HepG2 (cell line): Measurements from ENCODE around the gene PXMP4. TPM values are rescaled to one million over a fixed set of nuclear protein-coding genes. Genes with fewer than 3 reads are reported as not detected.

Source experiments
- ATAC-seq: fragments of 200-7000 bp; cut with Tn5 transposase; 3 replicates; pipeline ENCODE4 v1.9.1; 2020; ENCODE audit warnings: mild to moderate bottlenecking, moderate library complexity
- Bru-seq: library from RNA; stranded (reverse); fragments of 400-500 nt; gene quantifications from one replicate; lab custom pipeline; 2021; lab: Mats Ljungman, UMichigan
- BruChase-seq, 2 experiments: library from RNA; stranded (reverse); fragments of 400-500 nt; gene quantifications; one replicate each; lab custom pipeline; 2021; lab: Mats Ljungman, UMichigan
- BruUV-seq: library from RNA; stranded (reverse); fragments of 400-500 nt; replicated peaks from 2 replicates; lab custom pipeline; 2021; lab: Mats Ljungman, UMichigan
- CTCF ChIA-PET: fragments of 300-600 bp; formaldehyde crosslinking; extraction: SDS; loops from one replicate; lab custom pipeline; 2021; ENCODE audit warnings: low total read pairs, inconsistent platforms, low intra/inter-chr PET ratio; lab: Yijun Ruan, JAX
- POLR2A ChIA-PET: fragments of 350-600 bp; sonication (Branson Sonifier 250); formaldehyde crosslinking; loops from one replicate; lab custom pipeline; 2020; ENCODE audit warnings: antibody characterized with exemption, inconsistent platforms; lab: Yijun Ruan, JAX
- DNase-seq: peaks from one replicate; pipeline ENCODE4 v3.0.0-alpha.2; 2015; ENCODE audit warnings: low spot score
- FAIRE-seq: peaks from 3 replicates; lab custom pipeline; 2011; peaks lifted over from hg19 to GRCh38; lab: Jason Lieb, UNC
- H2AFZ ChIP-seq: one replicate; pipeline ENCODE4 v1.6.1; 2011; ENCODE audit warnings: low read length, inconsistent platforms
- H3K27ac ChIP-seq: fragments of 300-600 bp; 3 replicates; pipeline ENCODE4 v1.8.0; 2011; ENCODE audit warnings: mixed run types, mild to moderate bottlenecking, mixed read lengths, low read length, inconsistent platforms; ENCODE audit not compliant: insufficient read depth; ENCODE audit errors: extremely low read length
- H3K27me3 ChIP-seq, 2 experiments: fragments of 200-600 bp in 1 of 2; 2 replicates in 1 of 2; 3 replicates in 1 of 2; pipeline versions ENCODE4 v1.6.0 to v1.8.0; 2011; ENCODE audit warnings: low read length in 2 of 2, mild to moderate bottlenecking in 2 of 2, moderate library complexity in 2 of 2, inconsistent platforms in 1 of 2; ENCODE audit not compliant: insufficient read depth in 2 of 2, control insufficient read depth in 1 of 2
- H3K36me3 ChIP-seq, 2 experiments: fragments of 200-600 bp in 1 of 2; replicated peaks in 1 of 2; 2 replicates in 1 of 2; 3 replicates in 1 of 2; pipeline versions ENCODE4 v1.5.1 to v1.8.0; 2011; ENCODE audit warnings: low read length in 2 of 2, inconsistent platforms in 1 of 2; ENCODE audit not compliant: insufficient read depth in 2 of 2, control insufficient read depth in 1 of 2
- H3K4me1 ChIP-seq: 2 replicates; pipeline ENCODE4 v1.5.1; 2012; ENCODE audit warnings: low read length, inconsistent platforms; ENCODE audit not compliant: insufficient read depth
- H3K4me2 ChIP-seq: 2 replicates; pipeline ENCODE4 v1.6.0; 2011; ENCODE audit warnings: low read depth, low read length, inconsistent platforms
- H3K4me3 ChIP-seq, 3 experiments: fragments of 200-600 bp in 1 of 3; sonication (generic), shearing (Covaris generic) in 1 of 3; replicated peaks in 1 of 3; 2 replicates each; pipeline ENCODE4 v1.5.1; 2011 to 2016; ENCODE audit warnings: low read length in 3 of 3, inconsistent platforms in 2 of 3, low read depth in 2 of 3, mild to moderate bottlenecking in 2 of 3, control low read depth in 1 of 3, mixed read lengths in 1 of 3; ENCODE audit not compliant: insufficient read depth in 1 of 3
- H3K79me2 ChIP-seq: one replicate; pipeline ENCODE4 v1.6.1; 2011; ENCODE audit warnings: low read length, inconsistent platforms; ENCODE audit not compliant: insufficient read depth
- H3K9ac ChIP-seq: 2 replicates; pipeline ENCODE4 v1.6.0; 2011; ENCODE audit warnings: mild to moderate bottlenecking, low read depth, low read length, inconsistent platforms; ENCODE audit not compliant: insufficient read depth
- H3K9me3 ChIP-seq: 2 replicates; pipeline ENCODE4 v1.5.1; 2012; ENCODE audit warnings: mild to moderate bottlenecking, low read length
- H4K20me1 ChIP-seq: 2 replicates; pipeline ENCODE4 v1.6.0; 2011; ENCODE audit warnings: inconsistent platforms, mild to moderate bottlenecking, low read length, moderate library complexity; ENCODE audit not compliant: insufficient read depth
- CREB1 ChIP-seq, 2 experiments: fragments of 450-650 bp in 1 of 2; IDR thresholded peaks; 2 replicates each; pipeline ENCODE4 v1.6.1; 2016 to 2017; ENCODE audit warnings: control low read depth in 1 of 2, mild to moderate bottlenecking in 1 of 2, missing compliant biosample characterization in 1 of 2, missing genetic modification characterization in 1 of 2
- GTF2F1 ChIP-seq: fragments of 150-350 bp; IDR thresholded peaks from 2 replicates; pipeline ENCODE4 v1.6.1; 2014; ENCODE audit warnings: low read length
- GZF1 ChIP-seq: sonication (generic); formaldehyde crosslinking; IDR thresholded peaks from 2 replicates; pipeline ENCODE4 v1.5.1; 2020; ENCODE audit warnings: mild to moderate bottlenecking, missing genetic modification reagents
- HDAC1 ChIP-seq: sonication (generic); formaldehyde crosslinking; IDR thresholded peaks from 2 replicates; pipeline ENCODE4 v1.5.1; 2020; ENCODE audit warnings: mild to moderate bottlenecking, missing genetic modification reagents
- HNRNPLL ChIP-seq: fragments of 200-400 bp; formaldehyde crosslinking; IDR thresholded peaks from 2 replicates; pipeline ENCODE4 v1.6.1; 2017; ENCODE audit warnings: mild to moderate bottlenecking, low read depth, low read length; ENCODE audit not compliant: poor library complexity, severe bottlenecking
- MED13 ChIP-seq: sonication (generic); formaldehyde crosslinking; IDR thresholded peaks from 2 replicates; pipeline ENCODE4 v1.5.0; 2020; ENCODE audit warnings: missing genetic modification reagents
- MEIS1 ChIP-seq: sonication (generic); formaldehyde crosslinking; IDR thresholded peaks from 2 replicates; pipeline ENCODE4 v1.9.0; 2021; ENCODE audit warnings: mild to moderate bottlenecking, missing genetic modification reagents, moderate library complexity, borderline replicate concordance
- NCOA1 ChIP-seq: sonication (generic); formaldehyde crosslinking; IDR thresholded peaks from 2 replicates; pipeline ENCODE4 v1.9.0; 2021; ENCODE audit warnings: missing genetic modification reagents
- NR1H2 ChIP-seq: sonication (generic); formaldehyde crosslinking; IDR thresholded peaks from 2 replicates; pipeline ENCODE4 v1.8.1; 2022; ENCODE audit warnings: low read depth, missing genetic modification reagents, borderline replicate concordance
- SP140L ChIP-seq: sonication (generic); formaldehyde crosslinking; IDR thresholded peaks from 2 replicates; pipeline ENCODE4 v1.4.0; 2020; ENCODE audit warnings: missing genetic modification reagents, borderline replicate concordance
- SP2 ChIP-seq: sonication (generic); formaldehyde crosslinking; IDR thresholded peaks from 2 replicates; pipeline ENCODE4 v1.5.1; 2020; ENCODE audit warnings: mild to moderate bottlenecking, missing genetic modification reagents
- SP5 ChIP-seq: IDR thresholded peaks from 2 replicates; pipeline ENCODE4 v1.6.1; 2016; ENCODE audit warnings: low read depth, borderline replicate concordance
- TEAD3 ChIP-seq: optimal IDR thresholded peaks from 2 replicates; pipeline ENCODE3; 2016; ENCODE audit warnings: borderline replicate concordance
- TOPORS ChIP-seq: sonication (generic); formaldehyde crosslinking; IDR thresholded peaks from 2 replicates; pipeline ENCODE4 v1.8.0; 2023; ENCODE audit warnings: mild to moderate bottlenecking, missing genetic modification reagents
- ZNF30 ChIP-seq: sonication (generic); formaldehyde crosslinking; IDR thresholded peaks from 2 replicates; pipeline ENCODE4 v1.5.0; 2020; ENCODE audit warnings: mild to moderate bottlenecking, missing genetic modification reagents
- ZNF414 ChIP-seq: sonication (generic); formaldehyde crosslinking; IDR thresholded peaks from 2 replicates; pipeline ENCODE4 v1.5.0; 2020; ENCODE audit warnings: missing genetic modification reagents
- ZNF558 ChIP-seq: sonication (generic); formaldehyde crosslinking; IDR thresholded peaks from 2 replicates; pipeline ENCODE4 v1.9.0; 2022; ENCODE audit warnings: mild to moderate bottlenecking, missing genetic modification reagents, borderline replicate concordance
- ZNF788 ChIP-seq: sonication (generic); formaldehyde crosslinking; IDR thresholded peaks from 2 replicates; pipeline ENCODE4 v1.5.0; 2020; ENCODE audit warnings: mild to moderate bottlenecking, missing genetic modification reagents, borderline replicate concordance
- ZSCAN12 ChIP-seq: sonication (generic); formaldehyde crosslinking; IDR thresholded peaks from 2 replicates; pipeline ENCODE4 v1.9.0; 2021; ENCODE audit warnings: mild to moderate bottlenecking, missing genetic modification reagents
- ZSCAN31 ChIP-seq: sonication (generic); formaldehyde crosslinking; IDR thresholded peaks from 2 replicates; pipeline ENCODE4 v1.5.0; 2020; ENCODE audit warnings: low read depth, mild to moderate bottlenecking, missing genetic modification reagents
- WGBS: methylation state at CpG from one replicate; pipeline ENCODE4 v1.1.6; 2017; ENCODE audit warnings: low lambda C conversion rate; 5-methylcytosine and 5-hydroxymethylcytosine counted together
- in situ Hi-C: cut with HindIII; loops from 2 replicates; pipeline ENCODE4 v1.10.0; 2017; ENCODE audit warnings: low pct_unique_long_range_greater_than_20kb; ENCODE audit not compliant: extremely low pct_ligation_motif_present
- intact Hi-C: fragments of 100-400 bp; cut with micrococcal nuclease; formaldehyde crosslinking; loops from one replicate; pipeline ENCODE4 v1.10.0; 2022; ENCODE audit not compliant: unreplicated experiment
- long read RNA-seq, 2 experiments: library from RNA in 1 of 2; library from polyadenylated mRNA in 1 of 2; stranded (forward) in 1 of 2; unstranded in 1 of 2; transcript quantifications; one replicate each; pipeline ENCODE4 v2.0.0, GENCODE V29; 2019 to 2022
- polyA minus RNA-seq, 3 experiments: library from RNA; depleted of rRNA, polyadenylated mRNA; stranded (reverse); fragments of >200 nt; gene quantifications; 2 replicates each; pipeline ENCODE4 v1.2.3, GENCODE V29; 2011; ENCODE audit warnings: low replicate concordance in 1 of 3
- polyA plus RNA-seq, 8 experiments: library from polyadenylated mRNA; depleted of rRNA in 3 of 8; stranded (reverse) in 7 of 8; unstranded in 1 of 8; fragments of >200 nt; fragmentation: Illumina TruSeq in 4 of 8; extraction: Trizol in 4 of 8; gene quantifications; 2 replicates each; pipeline versions ENCODE4 v1.2.1 to v1.2.3, GENCODE V29; 2011 to 2016; ENCODE audit warnings: low read depth in 4 of 8, missing spikeins in 1 of 8, mixed read lengths in 1 of 8; ENCODE audit not compliant: insufficient read depth in 1 of 8
- total RNA-seq, 5 experiments: library from RNA; depleted of rRNA; stranded (reverse); fragments of >200 nt; fragmentation: Illumina TruSeq; extraction: Trizol; gene quantifications; 2 replicates each; pipeline ENCODE4 v1.2.3, GENCODE V29; 2016; ENCODE audit warnings: low read depth in 1 of 5

Gene PXMP4
- not detected in 2 replicates for total RNA-seq (2016; rRNA removed; fragmentation: Illumina TruSeq; extraction: Trizol)
- not detected in 2 replicates for total RNA-seq (2016; cell fraction: cytosol; rRNA removed; fragmentation: Illumina TruSeq; extraction: Trizol; ENCODE audit: low read depth)
- not detected in 2 replicates for total RNA-seq (2016; cell fraction: insoluble cytoplasmic fraction; rRNA removed; fragmentation: Illumina TruSeq; extraction: Trizol)
- total RNA-seq (2016; cell fraction: membrane; rRNA removed; fragmentation: Illumina TruSeq; extraction: Trizol), result not detected in 2 replicates
- total RNA-seq (2016; cell fraction: nucleus; rRNA removed; fragmentation: Illumina TruSeq; extraction: Trizol), result not detected in 2 replicates
- polyA plus RNA-seq (2011; rRNA removed), result not detected in 2 replicates
- polyA plus RNA-seq (2011; cell fraction: cytosol; rRNA removed), result 0.01 TPM in 1 of 2 replicates, not detected in the other
- not detected in 2 replicates for polyA plus RNA-seq (2011; cell fraction: nucleus; rRNA removed)
- 0.07 TPM in 1 of 2 replicates, not detected in the other for polyA plus RNA-seq (2012)
- not detected in 2 replicates for polyA plus RNA-seq (2016; cell fraction: cytosol; fragmentation: Illumina TruSeq; extraction: Trizol; ENCODE audit: low read depth)
- not detected in 2 replicates for polyA plus RNA-seq (2016; cell fraction: insoluble cytoplasmic fraction; fragmentation: Illumina TruSeq; extraction: Trizol; ENCODE audit: low read depth)
- not detected in 2 replicates for polyA plus RNA-seq (2016; cell fraction: membrane; fragmentation: Illumina TruSeq; extraction: Trizol; ENCODE audit: low read depth)
- not detected in 2 replicates for polyA plus RNA-seq (2016; cell fraction: nucleus; fragmentation: Illumina TruSeq; extraction: Trizol; ENCODE audit: insufficient read depth, low read depth)
- polyA minus RNA-seq (2011; rRNA and poly(A)+ RNA removed; ENCODE audit: low replicate concordance), result 0.20 and 11.4 TPM in 2 replicates
- polyA minus RNA-seq (2011; cell fraction: cytosol; rRNA and poly(A)+ RNA removed), result not detected in 2 replicates
- polyA minus RNA-seq (2011; cell fraction: nucleus; rRNA and poly(A)+ RNA removed), result not detected in 2 replicates
- percentile 11 among the genes with signal in this experiment for Bru-seq, nascent RNA
- BruChase-seq, experiment 1, labeled RNA remaining after a 6-hour chase, result percentile 10 among the genes with signal in this experiment
- BruChase-seq, experiment 2, labeled RNA remaining after a 2-hour chase, result percentile 10 among the genes with signal in this experiment
- long read RNA-seq, experiment 1, result 0 reads
- long read RNA-seq, experiment 2, result 0 reads

DNA sequence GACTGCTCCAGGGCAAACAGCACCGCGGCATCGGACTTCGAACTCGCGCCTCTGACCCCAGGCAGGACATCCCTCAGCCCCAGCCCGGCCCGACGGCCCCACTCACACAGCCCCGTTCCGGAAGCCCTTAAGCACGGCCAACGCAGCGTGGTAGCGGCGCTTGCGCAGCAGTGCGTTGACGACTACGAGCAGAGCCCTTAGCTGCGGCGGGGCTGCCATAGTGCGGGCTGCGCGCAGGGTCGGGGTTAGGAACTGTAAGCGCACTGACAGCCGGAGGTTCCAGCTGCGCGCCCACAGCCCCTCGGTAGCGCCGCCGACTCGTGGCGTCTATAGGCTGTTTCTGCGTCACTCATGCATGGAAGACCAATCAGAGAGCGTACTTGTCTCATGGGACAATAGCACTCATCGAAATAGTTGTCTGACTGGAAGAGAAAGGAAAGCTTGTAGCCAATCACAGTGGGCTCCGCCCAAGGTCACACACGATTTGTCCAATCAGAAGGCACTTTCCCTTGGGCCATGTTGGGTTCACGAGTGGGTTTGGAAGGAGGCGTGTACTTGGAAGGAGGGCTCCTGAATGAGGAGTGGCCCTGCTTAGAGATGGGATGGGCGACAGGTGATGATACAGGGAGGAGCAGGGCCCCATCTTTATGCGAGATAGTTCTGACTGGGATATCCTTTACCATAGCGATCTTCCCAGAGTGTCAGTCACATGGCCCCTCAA, at the start of gene PXMP4:
PXMP4 (minus strand) TSS at position 322 of the 721 bp plus-strand sequence; CDS start at position 219, 103 bp downstream.
- intact Hi-C loops (no loop called here), in situ Hi-C loops (no loop called here)
- TF ChIP-seq SP5, result no peak
- 0 out of 2 replicates have a peak, but pooled peaks have one; percentile 50 for TF ChIP-seq ZNF30 (CRISPR knock-in tag)
- TF ChIP-seq CREB1 (IDR thresholded peaks at IDR 0.05), result no peak
- TF ChIP-seq CREB1 (CRISPR knock-in tag; IDR thresholded peaks at IDR 0.05), result no peak
- 0 out of 2 replicates have a peak, but pooled peaks have one; percentile 41 for TF ChIP-seq NR1H2 (CRISPR knock-in tag)
- TF ChIP-seq MEIS1 (CRISPR knock-in tag), result no peak
- TF ChIP-seq HNRNPLL, result peak; percentile 46
- 0 out of 2 replicates have a peak, but pooled peaks have one; percentile 45 for TF ChIP-seq ZNF788 (CRISPR knock-in tag)
- peak; percentile 34; the same call in 1 of the 2 replicates for TF ChIP-seq GZF1
- TF ChIP-seq ZNF414 (CRISPR knock-in tag), result 0 out of 2 replicates have a peak, but pooled peaks have one; percentile 22
- no peak for TF ChIP-seq ZNF558
- TF ChIP-seq ZSCAN12 (CRISPR knock-in tag), result no peak
- 0 out of 2 replicates have a peak, but pooled peaks have one; percentile 20 for TF ChIP-seq ZSCAN31 (CRISPR knock-in tag)
- TF ChIP-seq NCOA1 (CRISPR knock-in tag), result 0 out of 2 replicates have a peak, but pooled peaks have one; percentile 76
- TF ChIP-seq GTF2F1, result no peak
- no peak for TF ChIP-seq SP140L (CRISPR knock-in tag)
- TF ChIP-seq TEAD3 (CRISPR knock-in tag), result no peak
- no peak for TF ChIP-seq MED13 (CRISPR knock-in tag)
- 0 out of 2 replicates have a peak, but pooled peaks have one; percentile 4 for TF ChIP-seq TOPORS (CRISPR knock-in tag)
- peak; percentile 58; the same call in 1 of the 2 replicates for TF ChIP-seq HDAC1 (CRISPR knock-in tag)
- TF ChIP-seq SP2, result peak; percentile 33; the same call in 1 of the 2 replicates

More for the DNA sequence above, at the start of gene PXMP4:
- ATAC-seq (peak; percentile 22), DNase-seq (no peak), FAIRE-seq (no peak)
- no peaks in the 10 kb centered on the region for H3K27me3 ChIP-seq
- H3K9me3 ChIP-seq, result no peaks in the 10 kb centered on the region
- CTCF ChIA-PET, result no interaction called here
- WGBS, result 92% methylated on average over 27 of the region's 46 CpGs
- H3K27ac ChIP-seq, result no peak within 1 kb of the TSS
- no peaks in the 10 kb centered on the region for H3K36me3 ChIP-seq
- H2AFZ ChIP-seq, result no peak within 1 kb of the TSS
- no peaks in the 10 kb centered on the region for H4K20me1 ChIP-seq
- peaks cover 75% of the 10 kb centered on the region for H3K4me1 ChIP-seq
- no peak within 1 kb of the TSS for H3K9ac ChIP-seq
- H3K4me3 ChIP-seq, result peak within 1 kb of the TSS in 1 of 3 experiments; percentile 21; a peak in 1 of 6 replicates
- POLR2A ChIA-PET, result no interaction called here
- no TSS peak for BruUV-seq
- H3K79me2 ChIP-seq, result no peaks in the 10 kb centered on the region
- peak within 1 kb of the TSS; percentile 33 for H3K4me2 ChIP-seq
